Measurements from ENCODE around the gene SAC3D1.

Gene SAC3D1

DNA sequence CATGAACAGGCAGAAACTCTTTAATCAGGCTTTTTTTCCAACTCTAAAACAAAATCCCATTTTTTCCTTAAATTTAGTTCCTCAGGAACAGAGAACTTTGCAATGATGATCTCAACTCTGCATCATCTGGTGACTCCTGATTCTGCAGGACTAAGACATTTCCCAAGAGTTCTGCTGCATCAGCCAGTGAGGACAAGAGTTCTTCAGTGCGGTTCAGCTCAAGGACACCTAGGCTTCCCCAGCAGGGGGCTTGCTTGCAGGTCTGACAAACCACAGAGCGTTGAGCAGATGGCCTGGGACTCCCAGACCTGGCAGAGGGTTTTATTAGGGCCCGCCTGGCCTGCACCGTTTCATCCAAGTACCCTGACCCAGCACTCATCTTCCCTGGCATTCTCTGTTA is 36.4 kb downstream of the SAC3D1 start:
- H3K4me1 ChIP-seq: no peaks in the 10 kb centered on the region
- H3K9me3 ChIP-seq: no peaks in the 10 kb centered on the region
- TF ChIP-seq, protein P1, sequence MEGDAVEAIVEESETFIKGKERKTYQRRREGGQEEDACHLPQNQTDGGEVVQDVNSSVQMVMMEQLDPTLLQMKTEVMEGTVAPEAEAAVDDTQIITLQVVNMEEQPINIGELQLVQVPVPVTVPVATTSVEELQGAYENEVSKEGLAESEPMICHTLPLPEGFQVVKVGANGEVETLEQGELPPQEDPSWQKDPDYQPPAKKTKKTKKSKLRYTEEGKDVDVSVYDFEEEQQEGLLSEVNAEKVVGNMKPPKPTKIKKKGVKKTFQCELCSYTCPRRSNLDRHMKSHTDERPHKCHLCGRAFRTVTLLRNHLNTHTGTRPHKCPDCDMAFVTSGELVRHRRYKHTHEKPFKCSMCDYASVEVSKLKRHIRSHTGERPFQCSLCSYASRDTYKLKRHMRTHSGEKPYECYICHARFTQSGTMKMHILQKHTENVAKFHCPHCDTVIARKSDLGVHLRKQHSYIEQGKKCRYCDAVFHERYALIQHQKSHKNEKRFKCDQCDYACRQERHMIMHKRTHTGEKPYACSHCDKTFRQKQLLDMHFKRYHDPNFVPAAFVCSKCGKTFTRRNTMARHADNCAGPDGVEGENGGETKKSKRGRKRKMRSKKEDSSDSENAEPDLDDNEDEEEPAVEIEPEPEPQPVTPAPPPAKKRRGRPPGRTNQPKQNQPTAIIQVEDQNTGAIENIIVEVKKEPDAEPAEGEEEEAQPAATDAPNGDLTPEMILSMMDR (IDR thresholded peaks at IDR 0.05; ENCODE audit: low read depth, low read length): no peak
- DNase-seq: no peak
- no peaks in the 10 kb centered on the region for H3K27me3 ChIP-seq
- H3K4me3 ChIP-seq (ENCODE audit: low read depth, low read length): no peak overlapping the region
- H3K36me3 ChIP-seq: peaks cover 3% of the 10 kb centered on the region; the same call in 1 of the 2 replicates

DNA sequence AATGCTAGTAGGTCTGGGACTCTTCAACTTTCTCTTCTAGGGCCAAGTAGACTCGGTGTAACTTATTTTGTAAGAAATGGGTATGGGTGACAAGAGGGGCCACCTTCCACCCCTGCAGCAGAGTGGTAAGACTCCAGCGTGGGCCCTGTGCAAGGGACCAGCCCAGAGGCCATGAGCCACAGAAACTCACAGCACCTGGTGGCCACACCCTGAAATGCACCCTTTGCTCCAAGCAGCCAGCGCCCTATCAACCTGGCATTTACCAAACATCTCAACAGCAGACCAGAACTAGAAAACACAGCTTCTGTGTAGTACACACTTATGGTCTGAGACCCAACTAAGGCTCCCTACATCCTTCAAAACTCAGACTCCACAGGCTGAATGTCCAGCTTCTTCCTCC is 37.1 kb downstream of the SAC3D1 start:
- TF ChIP-seq, protein P1 (IDR thresholded peaks at IDR 0.05; ENCODE audit: low read depth, low read length): peak; percentile 61
- H3K4me3 ChIP-seq (ENCODE audit: low read depth, low read length): no peak overlapping the region
- peaks cover 3% of the 10 kb centered on the region; the same call in 1 of the 2 replicates for H3K36me3 ChIP-seq
- H3K9me3 ChIP-seq: no peaks in the 10 kb centered on the region
- no peaks in the 10 kb centered on the region for H3K4me1 ChIP-seq
- DNase-seq: peak; percentile 54
- no peaks in the 10 kb centered on the region for H3K27me3 ChIP-seq

DNA sequence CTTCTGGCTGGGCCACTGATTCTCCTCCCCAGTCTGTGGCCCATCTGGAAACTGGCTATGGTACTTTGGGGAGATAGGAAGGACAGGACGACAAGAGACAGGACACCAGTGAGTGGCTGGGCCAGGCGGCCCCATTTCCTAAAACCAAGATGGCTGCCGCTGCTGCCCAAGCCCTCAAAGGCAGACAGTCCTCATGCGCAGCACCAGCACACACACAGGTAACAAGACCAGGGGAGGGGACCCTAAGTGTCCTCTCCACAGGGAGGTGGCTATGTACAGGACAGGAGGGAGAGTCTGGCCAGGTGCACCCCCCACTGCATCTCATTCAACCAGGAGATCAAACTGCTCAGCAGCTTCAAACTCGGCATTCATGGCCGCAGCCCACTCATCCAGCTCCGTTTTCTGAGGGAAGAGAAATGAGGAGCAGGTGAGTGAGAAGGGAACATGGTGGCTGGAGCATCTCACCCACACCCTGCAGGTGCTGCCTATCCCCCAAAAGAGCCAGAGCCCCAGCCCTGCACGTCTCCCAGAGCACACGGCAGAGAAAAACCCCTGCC is 37.9 kb downstream of the SAC3D1 start:
- Histone ChIP-seq H3K36me3 (peaks cover 3% of the 10 kb centered on the region; the same call in 1 of the 2 replicates), H3K4me3 (ENCODE audit: low read depth, low read length) (no peak overlapping the region), H3K4me1 (no peaks in the 10 kb centered on the region), H3K9me3 (no peaks in the 10 kb centered on the region), H3K27me3 (no peaks in the 10 kb centered on the region)
- TF ChIP-seq, protein P1 (IDR thresholded peaks at IDR 0.05; ENCODE audit: low read depth, low read length): no peak
- DNase-seq: no peak

DNA sequence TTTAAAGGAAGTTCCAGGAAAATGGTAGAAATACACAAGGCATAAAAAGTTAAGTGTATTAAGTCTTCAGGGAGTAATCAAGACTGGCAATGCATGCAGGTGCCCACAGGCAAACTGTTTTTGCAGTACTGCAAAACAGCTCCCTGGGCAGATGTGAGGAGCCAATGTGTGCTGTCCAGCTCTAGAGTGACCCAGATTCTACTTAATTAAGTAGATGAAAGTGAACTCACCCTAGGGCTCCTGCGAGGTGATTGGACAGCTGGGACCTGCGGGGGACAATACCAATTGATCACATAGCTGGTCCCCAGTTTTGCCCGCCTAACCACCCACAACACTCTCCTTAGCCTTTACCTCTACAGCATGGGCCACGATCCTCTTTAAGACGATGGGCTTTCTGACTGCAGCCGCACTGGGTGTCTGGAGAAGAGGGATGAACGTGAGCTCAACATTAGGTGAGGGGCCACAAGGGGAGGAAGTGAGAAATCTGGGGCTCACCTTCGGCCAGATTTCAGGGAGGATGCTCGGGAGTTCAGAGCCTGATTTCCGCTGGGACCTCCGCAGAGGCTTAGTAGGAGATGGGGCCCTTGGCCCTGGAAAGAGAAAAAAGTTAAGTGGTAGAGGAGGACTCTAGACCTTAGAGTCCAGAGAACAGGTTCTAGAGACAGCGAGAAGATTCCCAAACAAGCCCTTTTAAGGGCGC is 42.3 kb downstream of the SAC3D1 start:
- no peaks in the 10 kb centered on the region for H3K9me3 ChIP-seq
- no peaks in the 10 kb centered on the region for H3K4me1 ChIP-seq
- H3K4me3 ChIP-seq (ENCODE audit: low read depth, low read length): peak overlapping the region; percentile 92
- peaks cover 3% of the 10 kb centered on the region; the same call in 1 of the 2 replicates for H3K36me3 ChIP-seq
- TF ChIP-seq, protein P1 (IDR thresholded peaks at IDR 0.05; ENCODE audit: low read depth, low read length): no peak
- H3K27me3 ChIP-seq: no peaks in the 10 kb centered on the region
- no peak for DNase-seq

DNA sequence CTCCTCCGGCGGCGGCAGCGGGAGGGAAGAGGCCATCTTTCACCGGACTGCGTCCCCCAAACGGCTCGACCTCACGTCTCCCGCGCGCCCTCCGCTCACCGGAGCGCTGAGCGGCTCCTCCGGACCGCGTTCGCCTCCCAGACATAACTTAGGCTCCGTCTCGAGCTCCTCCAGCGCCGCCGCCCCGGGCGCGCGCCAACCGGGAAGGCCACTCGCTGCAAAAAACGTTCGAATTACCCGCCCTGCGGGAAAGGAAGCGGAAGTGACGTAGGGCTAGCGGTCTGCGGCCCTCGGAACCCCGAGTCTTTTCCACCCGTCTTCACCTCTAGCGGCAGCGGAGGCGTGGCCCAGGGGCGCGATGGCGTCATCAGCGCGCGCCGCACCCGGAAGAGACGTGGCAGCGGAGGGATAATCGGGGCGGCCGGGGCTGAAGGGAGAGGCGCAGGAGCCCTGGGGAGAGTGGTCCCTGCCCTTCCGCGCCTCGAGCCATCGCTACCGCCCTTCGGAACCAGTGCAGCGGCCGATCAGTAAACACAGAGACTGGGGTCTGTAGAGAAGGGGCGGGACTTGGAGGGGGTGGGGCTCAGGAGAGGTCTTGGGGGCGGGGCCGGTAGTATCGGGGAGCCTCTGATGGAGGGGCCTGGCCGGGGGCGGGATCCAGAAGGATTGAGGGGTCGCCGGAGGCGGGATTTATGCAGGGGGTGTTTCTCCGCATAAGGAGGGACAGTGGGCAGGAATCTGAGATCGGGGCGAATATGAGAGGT is 43.0 kb downstream of the SAC3D1 start, which contains the start of the genes CDCA5 and ZFPL1:
CDCA5 (minus strand) TSS at position 207 of the 764 bp plus-strand sequence; CDS start at position 145, 62 bp downstream.
ZFPL1 (plus strand) TSS at position 389 of the 764 bp plus-strand sequence. CDS start 477 bp downstream, outside the sequence.
- no peaks in the 10 kb centered on the region for H3K36me3 ChIP-seq

More for the DNA sequence above, 43.0 kb downstream of the SAC3D1 start, which contains the start of the genes CDCA5 and ZFPL1:
- H3K27me3 ChIP-seq: no peaks in the 10 kb centered on the region
- TF ChIP-seq, protein P1 (IDR thresholded peaks at IDR 0.05; ENCODE audit: low read depth, low read length): no peak
- no peaks in the 10 kb centered on the region for H3K9me3 ChIP-seq
- H3K4me1 ChIP-seq: no peaks in the 10 kb centered on the region
- DNase-seq: peak; percentile 89
- peak within 1 kb of the TSS; percentile 92 for H3K4me3 ChIP-seq (ENCODE audit: low read depth, low read length)

All from BE2C (cell line).